Measurements from ENCODE around the gene SEPTIN10.

DNA sequence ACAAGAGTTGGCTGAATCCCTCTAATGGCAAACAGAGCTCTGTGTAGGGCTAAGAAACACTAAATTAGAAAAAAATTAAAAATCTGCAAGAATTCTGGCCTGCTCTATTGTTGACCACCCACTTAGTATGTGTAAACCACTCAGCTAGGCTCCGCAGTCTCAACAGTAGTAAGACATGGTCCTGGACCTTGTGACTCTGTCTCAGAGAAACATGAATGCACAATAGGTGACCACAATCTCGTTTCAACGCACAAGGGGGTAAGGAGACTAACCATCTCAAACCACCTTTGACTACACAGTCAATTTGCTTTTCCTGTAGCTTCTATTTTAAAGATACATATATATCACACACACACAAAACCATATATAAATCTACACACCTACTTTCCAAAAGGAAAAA, 16.5 kb downstream of the SEPTIN10 start:
- TF ChIP-seq GATA2 (IDR thresholded peaks at IDR 0.05; ENCODE audit: low read depth, low read length) (no peak), GATA3 (IDR thresholded peaks at IDR 0.05; ENCODE audit: low read depth, low read length) (no peak)

Measured in SH-SY5Y (cell line).